Measurements from ENCODE around the gene CRYBB1. TPM values are rescaled to one million over a fixed set of nuclear protein-coding genes. Genes with fewer than 3 reads are reported as not detected.

Gene CRYBB1
- total RNA-seq, 1 donor from 2014 or later = not detected

GRCh38 chr22:26563022-26563421, 54.8 kb downstream of the CRYBB1 start:
- DNase-seq (ENCODE audit: extremely low spot score in 2 of 2) = no peak
- no peak overlapping the region for H3K4me3 ChIP-seq
- no peak for TF ChIP-seq POLR2A (IDR thresholded peaks at IDR 0.05)
- no peak for TF ChIP-seq CTCF (IDR thresholded peaks at IDR 0.05)
- TF ChIP-seq POLR2AphosphoS5 (IDR thresholded peaks at IDR 0.05; ENCODE audit: insufficient read depth in 1 of 2, low read depth in 1 of 2) = no peak
- no peaks in the 10 kb centered on the region for H3K27me3 ChIP-seq
- H3K36me3 ChIP-seq = no peaks in the 10 kb centered on the region
- no peaks in the 10 kb centered on the region for H3K9me3 ChIP-seq
- intact Hi-C loops (cut with DNase I) = no loop called here
- no peak overlapping the region for H3K27ac ChIP-seq
- peaks cover 33% of the 10 kb centered on the region for H3K4me1 ChIP-seq

GRCh38 chr22:26561756-26562417, 55.9 kb downstream of the CRYBB1 start:
- Histone ChIP-seq H3K27ac (no peak overlapping the region), H3K4me1 (peaks cover 23% of the 10 kb centered on the region), H3K9me3 (no peaks in the 10 kb centered on the region), H3K36me3 (no peaks in the 10 kb centered on the region), H3K4me3 (no peak overlapping the region), H3K27me3 (no peaks in the 10 kb centered on the region)
- intact Hi-C loops (cut with DNase I) = no loop called here
- no peak for TF ChIP-seq POLR2AphosphoS5 (IDR thresholded peaks at IDR 0.05; ENCODE audit: insufficient read depth in 1 of 2, low read depth in 1 of 2)
- TF ChIP-seq CTCF (IDR thresholded peaks at IDR 0.05) = no peak
- TF ChIP-seq POLR2A (IDR thresholded peaks at IDR 0.05) = no peak
- DNase-seq (ENCODE audit: extremely low spot score in 2 of 2) = no peak

DNA sequence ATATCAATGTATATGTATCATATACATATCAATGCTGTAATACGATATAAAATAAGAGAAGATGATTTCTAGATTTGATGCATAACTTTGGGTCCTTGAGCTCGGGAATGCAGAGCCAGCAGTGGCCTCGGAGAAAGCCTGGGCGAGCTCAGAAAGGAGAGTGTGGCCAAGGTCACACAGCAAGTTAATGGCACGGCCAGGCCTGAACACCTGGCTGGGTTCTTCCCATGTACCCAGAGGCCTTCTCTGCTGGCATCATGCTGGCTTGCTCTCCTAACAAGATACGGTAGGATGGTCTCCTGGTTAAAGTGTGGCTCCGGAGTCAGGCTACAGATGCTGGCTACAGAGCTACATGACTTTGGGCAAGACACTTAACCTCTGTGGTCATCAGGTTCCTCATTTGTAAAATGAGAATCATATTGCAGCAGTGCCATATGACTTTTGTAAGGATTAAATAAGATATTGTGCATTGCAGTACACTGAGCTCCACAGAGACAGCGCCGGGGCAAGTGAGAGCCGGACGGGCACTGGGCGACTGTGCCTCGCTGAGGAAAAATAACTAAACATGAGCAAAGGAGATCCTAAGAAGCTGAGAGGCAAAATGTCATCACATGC, 57.8 kb downstream of the CRYBB1 start:
- intact Hi-C loops (cut with DNase I) = no loop called here
- DNase-seq (ENCODE audit: extremely low spot score in 2 of 2) = no peak
- peaks cover 21% of the 10 kb centered on the region for H3K4me1 ChIP-seq
- no peak for TF ChIP-seq POLR2AphosphoS5 (IDR thresholded peaks at IDR 0.05; ENCODE audit: insufficient read depth in 1 of 2, low read depth in 1 of 2)
- TF ChIP-seq CTCF (IDR thresholded peaks at IDR 0.05) = no peak
- no peak for TF ChIP-seq POLR2A (IDR thresholded peaks at IDR 0.05)
- H3K9me3 ChIP-seq = no peaks in the 10 kb centered on the region
- H3K4me3 ChIP-seq = no peak overlapping the region
- no peaks in the 10 kb centered on the region for H3K36me3 ChIP-seq
- H3K27ac ChIP-seq = no peak overlapping the region
- H3K27me3 ChIP-seq = no peaks in the 10 kb centered on the region

GRCh38 chr22:26558248-26558895, 59.5 kb downstream of the CRYBB1 start:
- intact Hi-C loops (cut with DNase I) = no loop called here
- Histone ChIP-seq H3K4me1 (peaks cover 7% of the 10 kb centered on the region), H3K9me3 (no peaks in the 10 kb centered on the region), H3K27ac (no peak overlapping the region), H3K36me3 (no peaks in the 10 kb centered on the region), H3K27me3 (no peaks in the 10 kb centered on the region), H3K4me3 (no peak overlapping the region)
- DNase-seq (ENCODE audit: extremely low spot score in 2 of 2) = no peak
- no peak for TF ChIP-seq POLR2A (IDR thresholded peaks at IDR 0.05)
- no peak for TF ChIP-seq CTCF (IDR thresholded peaks at IDR 0.05)
- no peak for TF ChIP-seq POLR2AphosphoS5 (IDR thresholded peaks at IDR 0.05; ENCODE audit: insufficient read depth in 1 of 2, low read depth in 1 of 2)

- no peak for TF ChIP-seq POLR2AphosphoS5 (IDR thresholded peaks at IDR 0.05; ENCODE audit: insufficient read depth in 1 of 2, low read depth in 1 of 2)
- TF ChIP-seq POLR2A (IDR thresholded peaks at IDR 0.05) = no peak
- TF ChIP-seq CTCF (IDR thresholded peaks at IDR 0.05) = no peak
- Histone ChIP-seq H3K9me3 (no peaks in the 10 kb centered on the region), H3K4me3 (no peak overlapping the region), H3K36me3 (no peaks in the 10 kb centered on the region), H3K27ac (no peak overlapping the region), H3K27me3 (no peaks in the 10 kb centered on the region), H3K4me1 (peaks cover 4% of the 10 kb centered on the region)
- no peak for DNase-seq (ENCODE audit: extremely low spot score in 2 of 2)
- intact Hi-C loops (cut with DNase I) = no loop called here
Measured at GRCh38 chr22:26556904-26557303, 60.9 kb downstream of the CRYBB1 start.
